HL-60 (cell line): Measurements from ENCODE around the gene HAPLN1.

Experiments
- DNase-seq, 2 experiments: peaks; one replicate each; pipeline ENCODE4 v3.0.0-alpha.2; 2010 to 2020; ENCODE audit warnings: low read depth in 1 of 2, low spot score in 1 of 2
- H3K27ac ChIP-seq: fragments of 250-450 bp; sonication (Bioruptor Pico); replicated peaks from 2 replicates; pipeline ENCODE4 v1.5.1; 2020; ENCODE audit warnings: mild to moderate bottlenecking, moderate library complexity
- H3K27me3 ChIP-seq: fragments of 250-450 bp; sonication (Bioruptor Pico); 2 replicates; pipeline ENCODE4 v1.5.1; 2021; ENCODE audit warnings: mild to moderate bottlenecking, moderate library complexity; ENCODE audit not compliant: insufficient read depth, poor library complexity, severe bottlenecking
- H3K4me3 ChIP-seq: replicated peaks from 2 replicates; pipeline ENCODE4 v1.5.1; 2011; ENCODE audit warnings: mild to moderate bottlenecking, control low read depth, low read length; ENCODE audit not compliant: insufficient read depth
- GABPA ChIP-seq: IDR thresholded peaks from 2 replicates; pipeline ENCODE4 v1.6.1; 2012; ENCODE audit warnings: low read depth
- POLR2AphosphoS5 ChIP-seq: IDR thresholded peaks from 2 replicates; pipeline ENCODE4 v1.6.1; 2012; ENCODE audit warnings: low read depth
- REST ChIP-seq: IDR thresholded peaks from 2 replicates; pipeline ENCODE4 v1.6.1; 2012; ENCODE audit warnings: low read depth; ENCODE audit not compliant: insufficient replicate concordance
- SPI1 ChIP-seq: IDR thresholded peaks from 2 replicates; pipeline ENCODE4 v1.6.1; 2012; ENCODE audit warnings: low read depth, mild to moderate bottlenecking, borderline replicate concordance
- TF ChIP-seq, protein P1 (sequence below): IDR thresholded peaks from one replicate; pipeline ENCODE4 v1.5.1; 2011; ENCODE audit warnings: low read length, control low read depth, inconsistent platforms; ENCODE audit not compliant: insufficient read depth

Gene HAPLN1

GRCh38 chr5:83589786-83590185 is 130.9 kb downstream of the HAPLN1 start:
- Histone ChIP-seq H3K4me3 (no peak overlapping the region), H3K27ac (no peak overlapping the region), H3K27me3 (no peaks in the 10 kb centered on the region)
- no peak for DNase-seq
- TF ChIP-seq REST (no peak), SPI1 (no peak), GABPA (no peak), POLR2AphosphoS5 (no peak)
- TF ChIP-seq, protein P1, sequence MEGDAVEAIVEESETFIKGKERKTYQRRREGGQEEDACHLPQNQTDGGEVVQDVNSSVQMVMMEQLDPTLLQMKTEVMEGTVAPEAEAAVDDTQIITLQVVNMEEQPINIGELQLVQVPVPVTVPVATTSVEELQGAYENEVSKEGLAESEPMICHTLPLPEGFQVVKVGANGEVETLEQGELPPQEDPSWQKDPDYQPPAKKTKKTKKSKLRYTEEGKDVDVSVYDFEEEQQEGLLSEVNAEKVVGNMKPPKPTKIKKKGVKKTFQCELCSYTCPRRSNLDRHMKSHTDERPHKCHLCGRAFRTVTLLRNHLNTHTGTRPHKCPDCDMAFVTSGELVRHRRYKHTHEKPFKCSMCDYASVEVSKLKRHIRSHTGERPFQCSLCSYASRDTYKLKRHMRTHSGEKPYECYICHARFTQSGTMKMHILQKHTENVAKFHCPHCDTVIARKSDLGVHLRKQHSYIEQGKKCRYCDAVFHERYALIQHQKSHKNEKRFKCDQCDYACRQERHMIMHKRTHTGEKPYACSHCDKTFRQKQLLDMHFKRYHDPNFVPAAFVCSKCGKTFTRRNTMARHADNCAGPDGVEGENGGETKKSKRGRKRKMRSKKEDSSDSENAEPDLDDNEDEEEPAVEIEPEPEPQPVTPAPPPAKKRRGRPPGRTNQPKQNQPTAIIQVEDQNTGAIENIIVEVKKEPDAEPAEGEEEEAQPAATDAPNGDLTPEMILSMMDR, result no peak
